SIG-M5 (cell line): ENCODE data around the gene CDCA5.
"Not testable (repeated sequence)": the region's sequence is repeated elsewhere in the genome, so short reads cannot be mapped to it uniquely, and the experiment has no call there.

Experiments
- DNase-seq: peaks from one replicate; lab custom pipeline; 2025; lab: John Stamatoyannopoulos, UW

Gene CDCA5

GRCh38 chr11:65118891-65119669 lies 35.2 kb upstream of the CDCA5 start:
- not testable (repeated sequence) for DNase-seq

- DNase-seq: no peak
These were observed 34.4 kb upstream of the CDCA5 start for GRCh38 chr11:65118097-65118837.

- peak; percentile 66 for DNase-seq
These were observed 33.6 kb upstream of the CDCA5 start, which contains the start of gene ZNHIT2 for GRCh38 chr11:65117206-65118096. ZNHIT2 (minus strand) TSS chr11:65117701; CDS start chr11:65117653, 48 bp downstream.

- no peak for DNase-seq
These were observed 32.7 kb upstream of the CDCA5 start for GRCh38 chr11:65116370-65117205.

GRCh38 chr11:65115361-65116082 lies 31.7 kb upstream of the CDCA5 start:
- no peak for DNase-seq

- no peak for DNase-seq
These were observed 30.8 kb upstream of the CDCA5 start for GRCh38 chr11:65114538-65115171.

GRCh38 chr11:65113839-65114238 lies 30.0 kb upstream of the CDCA5 start:
- no peak for DNase-seq

GRCh38 chr11:65113361-65113756 lies 29.5 kb upstream of the CDCA5 start:
- DNase-seq: no peak

- DNase-seq: no peak
These were observed 28.9 kb upstream of the CDCA5 start for GRCh38 chr11:65112546-65113360.

GRCh38 chr11:65111744-65112545 lies 28.1 kb upstream of the CDCA5 start, which contains the start of gene TM7SF2:
TM7SF2 (plus strand) TSS chr11:65111872; CDS start chr11:65112016, 144 bp downstream.
- peak; percentile 22 for DNase-seq

GRCh38 chr11:65111159-65111743 lies 27.4 kb upstream of the CDCA5 start:
- no peak for DNase-seq

- peak; percentile 39 for DNase-seq
These were observed 26.6 kb upstream of the CDCA5 start for GRCh38 chr11:65110354-65110861.

GRCh38 chr11:65109231-65110198 lies 25.7 kb upstream of the CDCA5 start:
- DNase-seq: no peak

GRCh38 chr11:65108469-65109123 lies 24.8 kb upstream of the CDCA5 start:
- DNase-seq: no peak

- no peak for DNase-seq
These were observed 24.1 kb upstream of the CDCA5 start for GRCh38 chr11:65107751-65108468.
